ENCODE results near the gene ANO10.
"Not testable (repeated sequence)": the region's sequence is repeated elsewhere in the genome, so short reads cannot be mapped to it uniquely, and the experiment has no call there.

ANO10 gene

GRCh38 chr3:43581343-43581742 is 40.5 kb downstream of the ANO10 start:
- ChIA-PET POLR2A (ENCODE audit: low non-redundant PET) (no interaction called here), CTCF (no interaction called here)
- no peak for TF ChIP-seq CTCF (conservative IDR thresholded peaks at IDR 0.05; ENCODE audit: low read depth)
- no peak for DNase-seq (ENCODE audit: low spot score)
- H3K27ac ChIP-seq: no peak overlapping the region

- DNase-seq (ENCODE audit: low spot score): no peak
- ChIA-PET CTCF (no interaction called here), POLR2A (ENCODE audit: low non-redundant PET) (no interaction called here)
- no peak for TF ChIP-seq CTCF (conservative IDR thresholded peaks at IDR 0.05; ENCODE audit: low read depth)
- no peak overlapping the region for H3K27ac ChIP-seq
Observed at GRCh38 chr3:43580181-43580580, 41.6 kb downstream of the ANO10 start.

- POLR2A ChIA-PET (ENCODE audit: low non-redundant PET): no interaction called here
- CTCF ChIA-PET: no interaction called here
Observed at GRCh38 chr3:43573576-43573975, 48.2 kb downstream of the ANO10 start.

GRCh38 chr3:43565661-43566341 is 56.0 kb downstream of the ANO10 start:
- H3K27ac ChIP-seq; CTCF ChIA-PET; DNase-seq (ENCODE audit: low spot score); POLR2A ChIA-PET (ENCODE audit: low non-redundant PET): not testable (repeated sequence)

More at GRCh38 chr3:43573576-43573975, 48.2 kb downstream of the ANO10 start:
- DNase-seq (ENCODE audit: low spot score): no peak
- no peak overlapping the region for H3K27ac ChIP-seq
- no peak for TF ChIP-seq CTCF (conservative IDR thresholded peaks at IDR 0.05; ENCODE audit: low read depth)

DNA sequence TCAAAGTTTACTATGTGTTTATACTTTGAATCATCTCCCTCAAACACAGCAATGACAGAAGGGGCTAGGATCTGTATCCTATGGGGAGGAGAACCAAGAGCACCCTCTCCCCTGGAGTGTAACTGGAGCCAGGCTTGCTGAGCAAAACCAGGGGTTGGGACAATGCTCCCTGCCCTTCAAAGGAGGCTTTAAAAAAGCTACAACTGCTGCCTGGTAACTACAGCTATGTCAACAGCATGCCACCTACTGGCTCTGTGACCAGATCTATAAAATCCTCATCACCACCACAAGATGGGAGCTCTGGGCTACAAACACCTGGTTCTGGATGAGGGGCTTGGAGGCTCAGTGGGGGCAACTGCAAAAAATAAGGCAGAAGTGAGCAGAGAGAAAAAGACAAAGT is 61.9 kb downstream of the ANO10 start:
- H3K27ac ChIP-seq: no peak overlapping the region
- DNase-seq (ENCODE audit: low spot score): no peak
- ChIA-PET CTCF (no interaction called here), POLR2A (ENCODE audit: low non-redundant PET) (no interaction called here)
- TF ChIP-seq CTCF (conservative IDR thresholded peaks at IDR 0.05; ENCODE audit: low read depth): no peak

DNA sequence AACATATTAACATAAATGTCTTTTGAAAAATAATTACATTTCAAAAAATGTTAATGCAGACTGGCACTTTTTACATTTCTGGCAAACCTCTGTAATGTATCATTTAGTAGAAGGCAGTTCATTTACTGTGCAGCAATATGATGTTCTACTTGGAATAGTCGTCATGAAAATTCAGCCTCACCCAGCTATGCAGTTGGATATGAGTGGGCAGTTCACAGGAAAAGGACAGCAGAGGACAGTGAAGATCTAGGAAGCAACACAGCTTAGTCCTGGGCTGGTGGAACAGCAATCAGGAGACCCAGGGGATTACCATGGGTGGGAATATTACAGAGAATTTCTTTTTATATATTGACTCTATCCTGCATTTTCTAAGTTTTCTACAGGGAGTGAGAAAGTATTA is 63.6 kb downstream of the ANO10 start:
- no peak for TF ChIP-seq CTCF (conservative IDR thresholded peaks at IDR 0.05; ENCODE audit: low read depth)
- ChIA-PET CTCF (no interaction called here), POLR2A (ENCODE audit: low non-redundant PET) (no interaction called here)
- no peak for DNase-seq (ENCODE audit: low spot score)
- no peak overlapping the region for H3K27ac ChIP-seq

DNA sequence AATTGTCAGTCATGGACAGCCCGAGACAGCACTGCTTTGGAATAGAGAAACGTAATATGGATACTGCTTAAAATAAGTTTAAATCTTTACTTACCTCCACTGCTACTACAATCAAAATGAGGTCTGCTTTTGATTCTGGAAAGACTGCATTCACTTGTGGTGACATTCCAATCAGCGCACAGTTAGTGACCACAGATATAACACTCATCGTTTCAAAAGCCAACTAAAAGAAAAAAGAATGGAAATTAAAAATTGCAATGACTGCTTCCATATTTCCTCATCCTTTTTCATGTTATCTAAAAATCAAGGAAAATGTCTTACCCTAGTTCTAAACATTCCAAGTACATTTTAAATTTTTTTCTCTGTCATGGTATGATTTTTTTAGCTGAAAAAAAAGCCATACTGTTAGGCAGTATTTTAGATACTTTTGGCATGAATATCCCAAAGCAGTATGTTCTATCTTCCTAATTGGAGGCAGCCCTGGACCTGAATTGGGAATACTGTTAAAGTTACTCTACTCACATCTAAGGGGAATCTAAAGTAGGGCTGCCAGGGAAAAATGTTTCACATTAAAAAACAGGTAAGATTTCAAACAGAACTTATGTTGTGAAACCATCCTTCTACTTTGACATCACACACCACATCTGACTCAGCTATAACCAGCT is 72.1 kb downstream of the ANO10 start:
- no peak for DNase-seq (ENCODE audit: low spot score)
- ChIA-PET POLR2A (ENCODE audit: low non-redundant PET) (no interaction called here), CTCF (no interaction called here)
- no peak for TF ChIP-seq CTCF (conservative IDR thresholded peaks at IDR 0.05; ENCODE audit: low read depth)
- H3K27ac ChIP-seq: no peak overlapping the region
